HFF-Myc (cell line): ENCODE measurements around the gene TNFRSF13B.
"Not testable (repeated sequence)": the region's sequence is repeated elsewhere in the genome, so short reads cannot be mapped to it uniquely, and the experiment has no call there.

ENCODE experiments used
- DNase-seq: peaks from one replicate; pipeline ENCODE4 v3.0.0-alpha.2; 2011; ENCODE audit warnings: low read depth; ENCODE audit errors: extremely low read depth
- H3K4me3 ChIP-seq: replicated peaks from 2 replicates; pipeline ENCODE4 v1.5.1; 2011; ENCODE audit warnings: low read depth, mild to moderate bottlenecking, control low read depth, low read length
- CTCF ChIP-seq: IDR thresholded peaks from 2 replicates; pipeline ENCODE4 v1.5.1; 2012; ENCODE audit warnings: mild to moderate bottlenecking, low read depth, low read length, control low read depth; ENCODE audit errors: missing control alignments

Gene TNFRSF13B

GRCh38 chr17:17009972-17010371 is 38.1 kb upstream of the TNFRSF13B start:
- peak; percentile 2 for TF ChIP-seq CTCF
- not testable (repeated sequence) for H3K4me3 ChIP-seq, DNase-seq

GRCh38 chr17:17008621-17009397 is 36.9 kb upstream of the TNFRSF13B start:
- H3K4me3 ChIP-seq, DNase-seq: not testable (repeated sequence)

- not testable (repeated sequence) for DNase-seq, H3K4me3 ChIP-seq
Observed at GRCh38 chr17:17007891-17008290, 36.0 kb upstream of the TNFRSF13B start.

- not testable (repeated sequence) for DNase-seq, H3K4me3 ChIP-seq
Observed at GRCh38 chr17:17004997-17005614, 33.2 kb upstream of the TNFRSF13B start.

GRCh38 chr17:17004251-17004996 is 32.5 kb upstream of the TNFRSF13B start:
- H3K4me3 ChIP-seq = no peak overlapping the region
- no peak for TF ChIP-seq CTCF
- DNase-seq = no peak

- not testable (repeated sequence) for DNase-seq, H3K4me3 ChIP-seq
Observed at GRCh38 chr17:17002731-17003715, 31.1 kb upstream of the TNFRSF13B start.

GRCh38 chr17:17001874-17002520 is 30.1 kb upstream of the TNFRSF13B start:
- DNase-seq = no peak
- peak; percentile 97 for TF ChIP-seq CTCF
- no peak overlapping the region for H3K4me3 ChIP-seq

- H3K4me3 ChIP-seq = no peak overlapping the region
- DNase-seq = no peak
- TF ChIP-seq CTCF = no peak
Observed at GRCh38 chr17:17001076-17001777, 29.3 kb upstream of the TNFRSF13B start.
